HCT116 (cell line): ENCODE measurements around the gene IGF2BP1. TPM values are rescaled to one million over a fixed set of nuclear protein-coding genes. Genes with fewer than 3 reads are reported as not detected.

ENCODE experiments used
- ATAC-seq: fragments of 200-7000 bp; cut with Tn5 transposase; 2 replicates; pipeline ENCODE4 v1.9.1; 2020; ENCODE audit warnings: mild to moderate bottlenecking, moderate library complexity
- BruUV-seq: library from RNA; stranded (reverse); fragments of 400-500 nt; replicated peaks from 2 replicates; lab custom pipeline; 2021; lab: Mats Ljungman, UMichigan
- CTCF ChIA-PET: fragments of 300-600 bp; sonication (Branson Sonifier 250); formaldehyde crosslinking; loops from one replicate; lab custom pipeline; 2021; ENCODE audit warnings: antibody characterized with exemption; lab: Charles Lee
- POLR2A ChIA-PET: fragments of 300-600, 350-600 bp; sonication (Branson Sonifier 250); formaldehyde crosslinking; loops from one replicate; lab custom pipeline; 2021; ENCODE audit warnings: antibody characterized with exemption; lab: Charles Lee
- RAD21 ChIA-PET, 2 experiments: fragments of 300-600 bp; sonication (Branson Sonifier 250); formaldehyde crosslinking; loops; one replicate each; lab custom pipeline; 2023; ENCODE audit warnings: low total read pairs in 2 of 2; ENCODE audit not compliant: uncharacterized antibody in 2 of 2, unreplicated experiment in 2 of 2, low non-redundant PET in 1 of 2; lab: Charles Lee
- DNase-seq: peaks from one replicate; pipeline ENCODE4 v3.0.0-alpha.2; 2010; ENCODE audit warnings: low read depth, low spot score
- H2AFZ ChIP-seq: fragments of 200-600 bp; shearing (Covaris generic), sonication (generic); 2 replicates; pipeline ENCODE4 v1.6.1; 2017; ENCODE audit warnings: low read depth, mixed run types, mixed read lengths, antibody characterized with exemption, low read length; ENCODE audit not compliant: poor library complexity, severe bottlenecking
- H3K27ac ChIP-seq: 2 replicates; pipeline ENCODE4 v1.5.1; 2012; ENCODE audit warnings: low read depth, low read length
- H3K27me3 ChIP-seq: fragments of 200-600 bp; sonication (generic); 2 replicates; pipeline ENCODE4 v1.6.1; 2016; ENCODE audit warnings: mixed run types, low read length, mixed read lengths; ENCODE audit not compliant: insufficient read depth
- H3K36me3 ChIP-seq, 2 experiments: fragments of 200-500 bp in 1 of 2; fragments of 200-600 bp in 1 of 2; sonication (Bioruptor generic) in 1 of 2; sonication (generic) in 1 of 2; 2 replicates each; pipeline versions ENCODE4 v1.5.1 to v1.6.1; 2014 to 2016; ENCODE audit warnings: low read length in 2 of 2, inconsistent platforms in 1 of 2, mixed read lengths in 1 of 2, mixed run types in 1 of 2; ENCODE audit not compliant: insufficient read depth in 2 of 2, control insufficient read depth in 1 of 2
- H3K4me1 ChIP-seq, 2 experiments: fragments of 200-600 bp in 1 of 2; sonication (generic) in 1 of 2; 2 replicates each; pipeline versions ENCODE4 v1.5.1 to v1.6.1; 2012 to 2017; ENCODE audit warnings: low read length in 2 of 2, inconsistent platforms in 1 of 2, mild to moderate bottlenecking in 1 of 2, mixed read lengths in 1 of 2, mixed run types in 1 of 2, moderate library complexity in 1 of 2; ENCODE audit not compliant: insufficient read depth in 2 of 2, control insufficient read depth in 1 of 2
- H3K4me2 ChIP-seq: fragments of 200-600 bp; sonication (generic); 2 replicates; pipeline ENCODE4 v1.6.1; 2017; ENCODE audit warnings: mixed run types, low read length, mixed read lengths
- H3K4me3 ChIP-seq, 2 experiments: fragments of 200-600 bp in 1 of 2; sonication (generic) in 1 of 2; replicated peaks in 1 of 2; 2 replicates each; pipeline ENCODE4 v1.5.1; 2011 to 2016; ENCODE audit warnings: low read length in 2 of 2, control low read depth in 1 of 2, low read depth in 1 of 2, mild to moderate bottlenecking in 1 of 2, mixed read lengths in 1 of 2, mixed run types in 1 of 2
- H3K79me2 ChIP-seq: fragments of 200-600 bp; sonication (generic); 2 replicates; pipeline ENCODE4 v1.6.1; 2017; ENCODE audit warnings: mild to moderate bottlenecking, mixed run types, low read length, moderate library complexity, mixed read lengths; ENCODE audit not compliant: insufficient read depth
- H3K9ac ChIP-seq: fragments of 200-600 bp; sonication (generic); 2 replicates; pipeline ENCODE4 v1.6.1; 2016; ENCODE audit warnings: low read length, mixed read lengths
- H3K9me2 ChIP-seq: fragments of 200-600 bp; sonication (generic), shearing (Covaris generic); 2 replicates; pipeline ENCODE4 v1.6.1; 2017; ENCODE audit warnings: mixed run types, mild to moderate bottlenecking, moderate library complexity; ENCODE audit not compliant: insufficient read depth
- H3K9me3 ChIP-seq, 2 experiments: fragments of 200-500 bp in 1 of 2; fragments of 200-600 bp in 1 of 2; sonication (Bioruptor generic) in 1 of 2; sonication (generic) in 1 of 2; 2 replicates each; pipeline ENCODE4 v1.6.1; 2014 to 2017; ENCODE audit warnings: low read length in 2 of 2, mixed read lengths in 2 of 2, inconsistent platforms in 1 of 2, low read depth in 1 of 2, mild to moderate bottlenecking in 1 of 2, mixed run types in 1 of 2, moderate library complexity in 1 of 2; ENCODE audit not compliant: control insufficient read depth in 1 of 2, insufficient read depth in 1 of 2
- H4K20me1 ChIP-seq: fragments of 200-600 bp; sonication (generic), shearing (Covaris generic); 2 replicates; pipeline ENCODE4 v1.6.1; 2017; ENCODE audit warnings: mixed run types, mild to moderate bottlenecking, moderate library complexity; ENCODE audit not compliant: insufficient read depth
- CBX3 ChIP-seq: IDR thresholded peaks from 2 replicates; pipeline ENCODE4 v1.6.1; 2012; ENCODE audit warnings: low read depth
- EZH2phosphoT487 ChIP-seq: fragments of 200-600 bp; IDR thresholded peaks from 2 replicates; pipeline ENCODE4 v1.6.1; 2018; ENCODE audit warnings: antibody characterized with exemption, borderline replicate concordance
- POLR2AphosphoS5 ChIP-seq: IDR thresholded peaks from 2 replicates; pipeline ENCODE4 v1.6.1; 2011; ENCODE audit warnings: mild to moderate bottlenecking, low read depth, low read length, moderate library complexity
- SP1 ChIP-seq: IDR thresholded peaks from 2 replicates; pipeline ENCODE4 v1.6.1; 2012; ENCODE audit warnings: low read depth
- ZFX ChIP-seq: fragments of 450-650 bp; IDR thresholded peaks from 2 replicates; pipeline ENCODE4 v1.6.1; 2017
- intact Hi-C: fragments of 100-400 bp; cut with micrococcal nuclease; formaldehyde crosslinking; loops from 2 replicates; pipeline ENCODE4 v1.10.0; 2022
- total RNA-seq: library from RNA; stranded (reverse); gene quantifications from one replicate; pipeline ENCODE4 v1.2.1, GENCODE V29; 2021; ENCODE audit not compliant: unreplicated experiment
- TF ChIP-seq, protein P1 (sequence below): IDR thresholded peaks from 2 replicates; pipeline ENCODE4 v1.6.1; 2012; ENCODE audit warnings: low read depth

IGF2BP1 gene
- total RNA-seq, 1 experiment from 2014 or later, result 0.91 TPM

DNA sequence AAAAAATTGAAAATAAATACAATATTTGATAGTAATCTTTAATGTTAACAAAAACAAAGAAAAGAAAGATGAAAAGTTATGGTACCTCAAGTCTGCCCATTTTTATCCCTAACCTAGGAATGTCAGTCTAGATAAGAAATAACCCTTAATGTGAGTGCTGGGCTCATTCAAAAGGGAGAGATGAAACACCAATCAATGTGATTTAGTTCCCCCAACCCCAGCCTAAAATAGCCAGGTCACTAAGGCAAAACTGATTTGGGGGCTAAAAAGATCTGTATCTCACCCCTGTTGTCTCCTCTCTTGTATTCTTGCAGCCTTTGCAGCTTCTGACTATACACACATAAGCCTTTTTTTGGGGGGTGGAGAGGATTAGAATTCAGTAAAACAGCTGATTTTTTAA lies 3.2 kb upstream of the IGF2BP1 start (continued):
- TF ChIP-seq, protein P1, sequence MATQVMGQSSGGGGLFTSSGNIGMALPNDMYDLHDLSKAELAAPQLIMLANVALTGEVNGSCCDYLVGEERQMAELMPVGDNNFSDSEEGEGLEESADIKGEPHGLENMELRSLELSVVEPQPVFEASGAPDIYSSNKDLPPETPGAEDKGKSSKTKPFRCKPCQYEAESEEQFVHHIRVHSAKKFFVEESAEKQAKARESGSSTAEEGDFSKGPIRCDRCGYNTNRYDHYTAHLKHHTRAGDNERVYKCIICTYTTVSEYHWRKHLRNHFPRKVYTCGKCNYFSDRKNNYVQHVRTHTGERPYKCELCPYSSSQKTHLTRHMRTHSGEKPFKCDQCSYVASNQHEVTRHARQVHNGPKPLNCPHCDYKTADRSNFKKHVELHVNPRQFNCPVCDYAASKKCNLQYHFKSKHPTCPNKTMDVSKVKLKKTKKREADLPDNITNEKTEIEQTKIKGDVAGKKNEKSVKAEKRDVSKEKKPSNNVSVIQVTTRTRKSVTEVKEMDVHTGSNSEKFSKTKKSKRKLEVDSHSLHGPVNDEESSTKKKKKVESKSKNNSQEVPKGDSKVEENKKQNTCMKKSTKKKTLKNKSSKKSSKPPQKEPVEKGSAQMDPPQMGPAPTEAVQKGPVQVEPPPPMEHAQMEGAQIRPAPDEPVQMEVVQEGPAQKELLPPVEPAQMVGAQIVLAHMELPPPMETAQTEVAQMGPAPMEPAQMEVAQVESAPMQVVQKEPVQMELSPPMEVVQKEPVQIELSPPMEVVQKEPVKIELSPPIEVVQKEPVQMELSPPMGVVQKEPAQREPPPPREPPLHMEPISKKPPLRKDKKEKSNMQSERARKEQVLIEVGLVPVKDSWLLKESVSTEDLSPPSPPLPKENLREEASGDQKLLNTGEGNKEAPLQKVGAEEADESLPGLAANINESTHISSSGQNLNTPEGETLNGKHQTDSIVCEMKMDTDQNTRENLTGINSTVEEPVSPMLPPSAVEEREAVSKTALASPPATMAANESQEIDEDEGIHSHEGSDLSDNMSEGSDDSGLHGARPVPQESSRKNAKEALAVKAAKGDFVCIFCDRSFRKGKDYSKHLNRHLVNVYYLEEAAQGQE, result no peak
- TF ChIP-seq POLR2AphosphoS5 (no peak), SP1 (no peak), CBX3 (no peak)

DNA sequence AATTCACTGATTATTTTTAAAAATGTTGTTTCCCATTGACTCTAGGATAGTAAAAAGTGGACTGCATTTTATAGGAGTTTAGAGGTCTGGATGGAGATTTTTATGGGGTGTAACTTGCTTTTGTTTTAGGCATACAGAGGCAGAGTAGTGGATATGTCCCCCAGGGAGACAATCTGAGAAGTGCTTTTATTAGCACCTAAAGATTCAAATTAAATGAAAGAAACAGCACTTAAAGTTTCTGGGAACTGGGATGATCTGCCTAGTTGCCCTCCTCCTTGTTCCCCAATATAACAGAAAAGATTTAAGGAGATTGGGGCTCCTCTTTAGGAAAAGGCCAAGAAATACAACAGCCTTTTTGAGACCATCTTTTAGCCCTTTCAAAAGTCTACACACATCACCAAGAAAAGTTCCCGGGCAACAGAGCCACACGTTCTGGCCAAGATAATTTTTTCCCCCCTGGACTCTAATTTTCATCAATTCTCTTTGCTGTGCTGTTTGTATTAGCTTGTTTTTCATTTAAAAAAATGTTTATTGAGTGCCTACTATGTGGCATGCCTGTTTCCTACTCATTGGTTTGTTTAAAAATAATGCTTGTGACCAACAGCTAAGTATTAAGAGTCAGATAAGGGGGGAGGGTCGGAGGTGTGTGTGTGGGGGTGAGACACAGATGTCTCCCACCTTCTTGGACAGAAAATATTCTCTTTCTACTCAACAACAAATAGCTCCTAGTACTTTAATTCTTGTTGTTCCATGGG lies 2.5 kb upstream of the IGF2BP1 start:
- DNase-seq (no peak), ATAC-seq (no peak)
- no peaks in the 10 kb centered on the region; a peak in 1 of 4 replicates for H3K4me1 ChIP-seq
- H3K36me3 ChIP-seq, result no peaks in the 10 kb centered on the region
- BruUV-seq, result no TSS peak
- intact Hi-C loops, result no loop called here
- peak overlapping the region; percentile 24 for H2AFZ ChIP-seq
- H3K27me3 ChIP-seq, result peaks cover 57% of the 10 kb centered on the region
- no peaks in the 10 kb centered on the region for H3K9me2 ChIP-seq
- no peaks in the 10 kb centered on the region for H3K79me2 ChIP-seq
- no peak overlapping the region for H3K4me3 ChIP-seq
- no peak overlapping the region for H3K27ac ChIP-seq
- H3K9me3 ChIP-seq, result no peaks in the 10 kb centered on the region
- ChIA-PET RAD21 (no interaction called here), CTCF (interaction anchor here (1.0 kb wide), 1 partner anchor 41 kb away, joined by 3 read pairs; no protein-coding TSS in a partner anchor), POLR2A (no interaction called here)
- peak; percentile 18; the same call in 1 of the 2 replicates for TF ChIP-seq EZH2phosphoT487
- TF ChIP-seq ZFX, result no peak
- no peak overlapping the region for H3K4me2 ChIP-seq
- peaks cover 3% of the 10 kb centered on the region; the same call in 1 of the 2 replicates for H4K20me1 ChIP-seq
- no peak overlapping the region for H3K9ac ChIP-seq
